CD4-positive, alpha-beta T cell treated with Interleukin-15 for 4 hours (primary cell): ENCODE measurements around the gene UGGT1.
A peak's percentile ranks its signal among the peaks of the same experiment; 100 is the strongest.
"Not testable (repeated sequence)": the region's sequence is repeated elsewhere in the genome, so short reads cannot be mapped to it uniquely, and the experiment has no call there.

ENCODE experiments used
- DNase-seq: peaks from one replicate; pipeline ENCODE4 v3.0.0-alpha.2; 2020; ENCODE audit warnings: low spot score

Gene UGGT1

GRCh38 chr2:128177315-128177714 is 86.3 kb downstream of the UGGT1 start:
- no peak for DNase-seq

- no peak for DNase-seq
These were observed 87.2 kb downstream of the UGGT1 start for GRCh38 chr2:128178149-128178649.

GRCh38 chr2:128178650-128179460 is 87.9 kb downstream of the UGGT1 start:
- peak; percentile 39 for DNase-seq

- no peak for DNase-seq
These were observed 88.4 kb downstream of the UGGT1 start for GRCh38 chr2:128179461-128179755.

GRCh38 chr2:128180031-128180430 is 89.0 kb downstream of the UGGT1 start:
- no peak for DNase-seq

GRCh38 chr2:128185576-128185975 is 94.6 kb downstream of the UGGT1 start:
- DNase-seq: no peak

GRCh38 chr2:128187032-128187654 is 96.1 kb downstream of the UGGT1 start:
- DNase-seq: no peak

- no peak for DNase-seq
These were observed 104.5 kb downstream of the UGGT1 start for GRCh38 chr2:128195435-128195984.

- no peak for DNase-seq
These were observed 105.0 kb downstream of the UGGT1 start for GRCh38 chr2:128196026-128196425.

- DNase-seq: no peak
These were observed 105.5 kb downstream of the UGGT1 start for GRCh38 chr2:128196471-128196931.

GRCh38 chr2:128197059-128197458 is 106.1 kb downstream of the UGGT1 start:
- no peak for DNase-seq

- no peak for DNase-seq
These were observed 107.7 kb downstream of the UGGT1 start for GRCh38 chr2:128198656-128199055.

GRCh38 chr2:128199141-128199540 is 108.1 kb downstream of the UGGT1 start:
- DNase-seq: no peak

- no peak for DNase-seq
These were observed 111.8 kb downstream of the UGGT1 start for GRCh38 chr2:128202791-128203190.

- no peak for DNase-seq
These were observed 115.2 kb downstream of the UGGT1 start for GRCh38 chr2:128206245-128206644.

GRCh38 chr2:128208023-128208422 is 117.0 kb downstream of the UGGT1 start:
- no peak for DNase-seq

GRCh38 chr2:128208631-128209324 is 117.8 kb downstream of the UGGT1 start:
- DNase-seq: not testable (repeated sequence)

GRCh38 chr2:128214251-128214650 is 123.3 kb downstream of the UGGT1 start:
- no peak for DNase-seq

- DNase-seq: no peak
These were observed 124.0 kb downstream of the UGGT1 start for GRCh38 chr2:128214866-128215460.

- DNase-seq: no peak
These were observed 125.1 kb downstream of the UGGT1 start for GRCh38 chr2:128215897-128216642.

- no peak for DNase-seq
These were observed 126.7 kb downstream of the UGGT1 start for GRCh38 chr2:128217671-128218070.
